C4-2B (cell line): Measurements from ENCODE around the gene ADAMTS6.

ENCODE experiments used
- H3K27ac ChIP-seq: fragments of 450-650 bp; 2 replicates; pipeline ENCODE4 v1.5.1; 2017
- CTCF ChIP-seq: fragments of 450-650 bp; conservative IDR thresholded peaks from 2 replicates; pipeline ENCODE4 v1.5.1; 2017; ENCODE audit warnings: mild to moderate bottlenecking
- ZFX ChIP-seq: fragments of 450-650 bp; IDR thresholded peaks from 2 replicates; pipeline ENCODE4 v1.6.1; 2017

The ADAMTS6 gene

GRCh38 chr5:65172486-65173129 is 309.1 kb downstream of the ADAMTS6 start:
- no peak overlapping the region for H3K27ac ChIP-seq
- TF ChIP-seq ZFX (no peak), CTCF (no peak)

- no peak overlapping the region for H3K27ac ChIP-seq
Observed at GRCh38 chr5:65171645-65172044, 310.1 kb downstream of the ADAMTS6 start.

GRCh38 chr5:65163698-65164097 is 318.0 kb downstream of the ADAMTS6 start:
- no peak for TF ChIP-seq ZFX
- no peak for TF ChIP-seq CTCF
- no peak overlapping the region for H3K27ac ChIP-seq

More at GRCh38 chr5:65171645-65172044, 310.1 kb downstream of the ADAMTS6 start:
- TF ChIP-seq CTCF (no peak), ZFX (no peak)

- no peak overlapping the region for H3K27ac ChIP-seq
- no peak for TF ChIP-seq ZFX
- no peak for TF ChIP-seq CTCF
Observed at GRCh38 chr5:65161655-65162054, 320.1 kb downstream of the ADAMTS6 start.

GRCh38 chr5:65157906-65158603 is 323.7 kb downstream of the ADAMTS6 start:
- TF ChIP-seq ZFX: no peak
- TF ChIP-seq CTCF: no peak
- no peak overlapping the region for H3K27ac ChIP-seq

GRCh38 chr5:65156933-65157332 is 324.8 kb downstream of the ADAMTS6 start:
- H3K27ac ChIP-seq: no peak overlapping the region
- TF ChIP-seq CTCF (no peak), ZFX (no peak)

GRCh38 chr5:65152131-65152530 is 329.6 kb downstream of the ADAMTS6 start:
- no peak for TF ChIP-seq CTCF
- TF ChIP-seq ZFX: no peak
- H3K27ac ChIP-seq: no peak overlapping the region
